ENCODE measurements around the gene C6orf15. TPM values are rescaled to one million over a fixed set of nuclear protein-coding genes. Genes with fewer than 3 reads are reported as not detected.

C6orf15 gene
- total RNA-seq (not detected), polyA plus RNA-seq (not detected)

GRCh38 chr6:31112478-31112877, at the start of gene C6orf15:
TSS of gene C6orf15 (minus strand) at chr6:31112575. CDS start at chr6:31112555, 20 bp downstream.
- no peak within 1 kb of the TSS for H3K27ac ChIP-seq
- H3K4me1 ChIP-seq: peaks cover 0 to 38% (median 31%) of the 10 kb centered on the region in 4 donors
- H3K4me3 ChIP-seq: no peak within 1 kb of the TSS
- intact Hi-C loops (cut with DNase I): no loop called here
- no peaks in the 10 kb centered on the region for H3K36me3 ChIP-seq
- DNase-seq: no peak
- H3K9me3 ChIP-seq: no peaks in the 10 kb centered on the region
- no peaks in the 10 kb centered on the region for H3K27me3 ChIP-seq
- no peak for TF ChIP-seq POLR2A (IDR thresholded peaks at IDR 0.05)
- no peak for TF ChIP-seq POLR2AphosphoS5 (IDR thresholded peaks at IDR 0.05)
- TF ChIP-seq EP300 (IDR thresholded peaks at IDR 0.05): no peak
- TF ChIP-seq CTCF (IDR thresholded peaks at IDR 0.05): no peak
- 88 to 95% methylated on average over 5 of the region's 5 CpGs for WGBS, 2 donors

GRCh38 chr6:31161216-31162126, 49.1 kb upstream of the C6orf15 start:
- intact Hi-C loops (cut with DNase I): no loop called here
- TF ChIP-seq POLR2AphosphoS5 (IDR thresholded peaks at IDR 0.05) (no peak), EP300 (IDR thresholded peaks at IDR 0.05) (no peak), POLR2A (IDR thresholded peaks at IDR 0.05) (no peak), CTCF (IDR thresholded peaks at IDR 0.05) (no peak)
- Histone ChIP-seq H3K36me3 (no peaks in the 10 kb centered on the region), H3K9me3 (no peaks in the 10 kb centered on the region), H3K27me3 (no peaks in the 10 kb centered on the region), H3K4me3 (no peak overlapping the region), H3K27ac (no peak overlapping the region), H3K4me1 (peaks cover 0 to 24% (median 19%) of the 10 kb centered on the region in 4 donors)
- WGBS, 2 donors: 87 to 94% methylated on average over 19 of the region's 19 CpGs
- DNase-seq: no peak

- no peaks in the 10 kb centered on the region for H3K27me3 ChIP-seq
- peak overlapping the region; percentile 46 to 76 (median 70) for H3K4me3 ChIP-seq
- no peaks in the 10 kb centered on the region for H3K9me3 ChIP-seq
- intact Hi-C loops (cut with DNase I): no loop called here
- peak; percentile 63 for DNase-seq
- H3K36me3 ChIP-seq: peaks cover 0 to 7% (median 0%) of the 10 kb centered on the region in 4 donors
- peaks cover 0 to 24% (median 19%) of the 10 kb centered on the region in 4 donors for H3K4me1 ChIP-seq
- WGBS, 2 donors: 11 to 18% methylated on average over 35 of the region's 35 CpGs
- H3K27ac ChIP-seq: peak overlapping the region; percentile 82 to 90 (median 84)
- no peak for TF ChIP-seq POLR2A (IDR thresholded peaks at IDR 0.05)
- TF ChIP-seq CTCF (IDR thresholded peaks at IDR 0.05): no peak
These were observed 46.8 kb upstream of the C6orf15 start for GRCh38 chr6:31158863-31159855.

- TF ChIP-seq EP300 (IDR thresholded peaks at IDR 0.05) (no peak), POLR2A (IDR thresholded peaks at IDR 0.05) (no peak), POLR2AphosphoS5 (IDR thresholded peaks at IDR 0.05) (peak; percentile 10 to 74 (median 40)), CTCF (IDR thresholded peaks at IDR 0.05) (no peak)
- Histone ChIP-seq H3K27ac (peak within 1 kb of the TSS; percentile 82 to 90 (median 84)), H3K4me3 (peak within 1 kb of the TSS; percentile 53 to 76 (median 70)), H3K36me3 (peaks cover 0 to 15% (median 0%) of the 10 kb centered on the region in 4 donors), H3K9me3 (no peaks in the 10 kb centered on the region), H3K4me1 (peaks cover 0 to 24% (median 19%) of the 10 kb centered on the region in 4 donors), H3K27me3 (no peaks in the 10 kb centered on the region)
- WGBS, 2 donors: 0% methylated on average over 65 of the region's 65 CpGs
- intact Hi-C loops (cut with DNase I): no loop called here
- DNase-seq: peak; percentile 100
These were observed 45.9 kb upstream of the C6orf15 start, which contains the start of gene TCF19 for GRCh38 chr6:31158140-31158862. TSS of gene TCF19 (plus strand) at chr6:31158589. CDS start at chr6:31159470, 881 bp downstream.

Measured in sigmoid colon (tissue), 7 donors.